ES-I3 (cell line): ENCODE data around the gene GLO1.
"Not testable (repeated sequence)": the region's sequence is repeated elsewhere in the genome, so short reads cannot be mapped to it uniquely, and the experiment has no call there.

ENCODE experiments used
- H3K36me3 ChIP-seq: 2 replicates; pipeline ENCODE4 v1.6.1; 2013; ENCODE audit warnings: mild to moderate bottlenecking, low read length, control low read depth, moderate library complexity; ENCODE audit not compliant: insufficient read depth
- H3K4me1 ChIP-seq: 2 replicates; pipeline ENCODE4 v1.6.1; 2013; ENCODE audit warnings: mild to moderate bottlenecking, control low read depth, low read length; ENCODE audit not compliant: insufficient read depth
- H3K9ac ChIP-seq: 2 replicates; pipeline ENCODE4 v1.6.1; 2013; ENCODE audit warnings: low read depth, mild to moderate bottlenecking, low read length, moderate library complexity
- H3K9me3 ChIP-seq: 2 replicates; pipeline ENCODE4 v1.6.1; 2013; ENCODE audit warnings: mild to moderate bottlenecking, low read length, moderate library complexity; ENCODE audit not compliant: control insufficient read depth, insufficient read depth

GLO1 gene

GRCh38 chr6:38720295-38720694 is 17.4 kb upstream of the GLO1 start:
- no peaks in the 10 kb centered on the region; the same call in 1 of the 2 replicates for H3K36me3 ChIP-seq
- no peaks in the 10 kb centered on the region for H3K9me3 ChIP-seq
- no peak overlapping the region for H3K9ac ChIP-seq
- H3K4me1 ChIP-seq: no peaks in the 10 kb centered on the region

- H3K4me1 ChIP-seq: no peaks in the 10 kb centered on the region
- H3K36me3 ChIP-seq: no peaks in the 10 kb centered on the region; the same call in 1 of the 2 replicates
- no peaks in the 10 kb centered on the region for H3K9me3 ChIP-seq
- H3K9ac ChIP-seq: no peak overlapping the region
These were observed 16.4 kb upstream of the GLO1 start for GRCh38 chr6:38719358-38719757.

- H3K9me3 ChIP-seq: no peaks in the 10 kb centered on the region
- H3K9ac ChIP-seq: no peak overlapping the region
- H3K4me1 ChIP-seq: peaks cover 7% of the 10 kb centered on the region; the same call in 1 of the 2 replicates
- no peaks in the 10 kb centered on the region for H3K36me3 ChIP-seq
These were observed 13.9 kb upstream of the GLO1 start for GRCh38 chr6:38716825-38717224.

GRCh38 chr6:38715016-38715689 is 12.2 kb upstream of the GLO1 start, which contains the start of gene DNAH8:
Gene DNAH8, plus strand, starts transcription at chr6:38715311. Its CDS starts 7,499 bp downstream, at chr6:38722810.
- Histone ChIP-seq H3K4me1 (peaks cover 7% of the 10 kb centered on the region; the same call in 1 of the 2 replicates), H3K36me3 (no peaks in the 10 kb centered on the region), H3K9me3 (peaks cover 8% of the 10 kb centered on the region), H3K9ac (peak within 1 kb of the TSS; percentile 59)

- H3K9me3 ChIP-seq: peaks cover 12% of the 10 kb centered on the region
- peak overlapping the region; percentile 59; the same call in 1 of the 2 replicates for H3K9ac ChIP-seq
- H3K36me3 ChIP-seq: no peaks in the 10 kb centered on the region
- H3K4me1 ChIP-seq: peaks cover 7% of the 10 kb centered on the region; the same call in 1 of the 2 replicates
These were observed 11.5 kb upstream of the GLO1 start for GRCh38 chr6:38714239-38715015.

GRCh38 chr6:38713812-38714211 is 10.9 kb upstream of the GLO1 start:
- Histone ChIP-seq H3K9me3 (peaks cover 12% of the 10 kb centered on the region), H3K9ac (no peak overlapping the region), H3K36me3 (no peaks in the 10 kb centered on the region), H3K4me1 (peaks cover 7% of the 10 kb centered on the region; the same call in 1 of the 2 replicates)

GRCh38 chr6:38708496-38708895 is 5.6 kb upstream of the GLO1 start:
- Histone ChIP-seq H3K4me1 (0 out of 2 replicates have a peak, but pooled peaks cover under 1% of the 10 kb centered on the region), H3K36me3 (no peaks in the 10 kb centered on the region), H3K9ac (no peak overlapping the region), H3K9me3 (peaks cover 12% of the 10 kb centered on the region)

- no peaks in the 10 kb centered on the region for H3K4me1 ChIP-seq
- H3K9ac ChIP-seq: no peak overlapping the region
- peaks cover 16% of the 10 kb centered on the region for H3K9me3 ChIP-seq
- H3K36me3 ChIP-seq: 0 out of 2 replicates have a peak, but pooled peaks cover 3% of the 10 kb centered on the region
These were observed 3.0 kb upstream of the GLO1 start for GRCh38 chr6:38705924-38706323.

- Histone ChIP-seq H3K9me3 (peaks cover 10% of the 10 kb centered on the region), H3K9ac (no peak overlapping the region), H3K4me1 (no peaks in the 10 kb centered on the region), H3K36me3 (0 out of 2 replicates have a peak, but pooled peaks cover 3% of the 10 kb centered on the region)
These were observed 1.1 kb upstream of the GLO1 start for GRCh38 chr6:38703949-38704590.

- no peaks in the 10 kb centered on the region for H3K4me1 ChIP-seq
- H3K9ac ChIP-seq: peak overlapping the region; percentile 21; the same call in 1 of the 2 replicates
- H3K36me3 ChIP-seq: 0 out of 2 replicates have a peak, but pooled peaks cover 3% of the 10 kb centered on the region
- H3K9me3 ChIP-seq: peaks cover 10% of the 10 kb centered on the region
These were observed 1.4 kb downstream of the GLO1 start for GRCh38 chr6:38701551-38701950.

- peaks cover 10% of the 10 kb centered on the region for H3K9me3 ChIP-seq
These were observed 3.2 kb downstream of the GLO1 start for GRCh38 chr6:38699702-38700101.

GRCh38 chr6:38697846-38698245 is 5.1 kb downstream of the GLO1 start:
- peaks cover 3% of the 10 kb centered on the region; the same call in 1 of the 2 replicates for H3K36me3 ChIP-seq
- no peaks in the 10 kb centered on the region for H3K4me1 ChIP-seq
- H3K9me3 ChIP-seq: peaks cover 10% of the 10 kb centered on the region
- H3K9ac ChIP-seq: no peak overlapping the region

More at GRCh38 chr6:38699702-38700101, 3.2 kb downstream of the GLO1 start:
- not testable (repeated sequence) for H3K36me3 ChIP-seq, H3K4me1 ChIP-seq, H3K9ac ChIP-seq

GRCh38 chr6:38696345-38696744 is 6.6 kb downstream of the GLO1 start:
- Histone ChIP-seq H3K4me1 (no peaks in the 10 kb centered on the region), H3K36me3 (no peaks in the 10 kb centered on the region; the same call in 1 of the 2 replicates), H3K9me3 (peaks cover 9% of the 10 kb centered on the region), H3K9ac (no peak overlapping the region)

- Histone ChIP-seq H3K36me3 (no peaks in the 10 kb centered on the region; the same call in 1 of the 2 replicates), H3K4me1 (no peaks in the 10 kb centered on the region), H3K9me3 (peaks cover 6% of the 10 kb centered on the region), H3K9ac (no peak overlapping the region)
These were observed 7.0 kb downstream of the GLO1 start for GRCh38 chr6:38695933-38696332.
